MCF 10A (cell line): ENCODE data around the gene ESCO1. TPM values are rescaled to one million over a fixed set of nuclear protein-coding genes. Genes with fewer than 3 reads are reported as not detected.

Experiments
- BruUV-seq: library from RNA; stranded (reverse); fragments of 400-500 nt; replicated peaks from 2 replicates; lab custom pipeline; 2021; lab: Mats Ljungman, UMichigan
- CTCF ChIA-PET: fragments of 300-600 bp; sonication (Branson Sonifier 250); formaldehyde crosslinking; extraction: SDS; loops from one replicate; lab custom pipeline; 2021; ENCODE audit warnings: antibody characterized with exemption, inconsistent platforms; lab: Yijun Ruan, JAX
- POLR2A ChIA-PET: fragments of 300-600, 350-650 bp; sonication (Branson Sonifier 250); formaldehyde crosslinking; extraction: SDS; loops from one replicate; lab custom pipeline; 2020; ENCODE audit warnings: antibody characterized with exemption, inconsistent platforms; lab: Yijun Ruan, JAX
- DNase-seq: peaks from one replicate; pipeline ENCODE4 v3.0.0-alpha.2; 2018; ENCODE audit not compliant: unreplicated experiment
- H3K27ac Mint-ChIP-seq: one replicate; pipeline ENCODE4 v1.8.0; 2022; ENCODE audit warnings: mild to moderate bottlenecking, low read depth, mixed read lengths; ENCODE audit not compliant: unreplicated experiment
- H3K27me3 Mint-ChIP-seq: one replicate; pipeline ENCODE4 v1.8.0; 2022; ENCODE audit warnings: mixed read lengths; ENCODE audit not compliant: insufficient read depth, unreplicated experiment
- H3K36me3 Mint-ChIP-seq: one replicate; pipeline ENCODE4 v1.8.0; 2022; ENCODE audit warnings: mild to moderate bottlenecking, moderate library complexity, mixed read lengths; ENCODE audit not compliant: insufficient read depth, unreplicated experiment
- H3K4me1 Mint-ChIP-seq: one replicate; pipeline ENCODE4 v1.8.0; 2022; ENCODE audit warnings: mixed read lengths; ENCODE audit not compliant: insufficient read depth, unreplicated experiment
- H3K4me3 Mint-ChIP-seq: one replicate; pipeline ENCODE4 v1.8.0; 2022; ENCODE audit warnings: mild to moderate bottlenecking, moderate library complexity, mixed read lengths; ENCODE audit not compliant: unreplicated experiment
- H3K9me3 Mint-ChIP-seq: one replicate; pipeline ENCODE4 v1.8.0; 2022; ENCODE audit warnings: mixed read lengths; ENCODE audit not compliant: unreplicated experiment
- CTCF ChIP-seq: fragments of 200-600 bp; IDR thresholded peaks from one replicate; pipeline ENCODE4 v1.8.0; 2022; ENCODE audit warnings: antibody characterized with exemption, mild to moderate bottlenecking; ENCODE audit not compliant: unreplicated experiment
- intact Hi-C: fragments of 100-400 bp; cut with micrococcal nuclease; formaldehyde crosslinking; loops from 2 replicates; pipeline ENCODE4 v1.14.1; 2022
- total RNA-seq: library from RNA; stranded (reverse); gene quantifications from 2 replicates; pipeline ENCODE4 v1.2.3, GENCODE V29; 2022

The ESCO1 gene
- total RNA-seq, 1 experiment from 2014 or later, result 19.2 TPM

GRCh38 chr18:21557607-21558253 is 42.8 kb downstream of the ESCO1 start:
- no peaks in the 10 kb centered on the region for H3K9me3 Mint-ChIP-seq
- no peak overlapping the region for H3K4me3 Mint-ChIP-seq
- H3K27ac Mint-ChIP-seq, result peak overlapping the region; percentile 72
- H3K36me3 Mint-ChIP-seq, result peaks cover 61% of the 10 kb centered on the region
- H3K27me3 Mint-ChIP-seq, result no peaks in the 10 kb centered on the region
- intact Hi-C loops, result no loop called here
- no peak for TF ChIP-seq CTCF
- CTCF ChIA-PET, result interaction anchor here (0.7 to 1.1 kb wide), 3 partner anchors 25 to 362 kb away, joined by 3 to 5 read pairs (median 3); partner anchors contain the start of gene ESCO1
- H3K4me1 Mint-ChIP-seq, result peaks cover 7% of the 10 kb centered on the region
- POLR2A ChIA-PET, result interaction anchor here (0.9 to 2.1 kb wide), 7 partner anchors 11 to 363 kb away, joined by 3 to 10 read pairs (median 4); partner anchors contain the start of gene ESCO1
- TSS peak; percentile 29 for BruUV-seq
- peak; percentile 82 for DNase-seq

GRCh38 chr18:21550510-21550970 is 50.0 kb downstream of the ESCO1 start:
- intact Hi-C loops, result no loop called here
- no peak for DNase-seq
- Mint-ChIP-seq H3K9me3 (no peaks in the 10 kb centered on the region), H3K27me3 (no peaks in the 10 kb centered on the region), H3K27ac (no peak overlapping the region), H3K4me3 (no peak overlapping the region), H3K4me1 (no peaks in the 10 kb centered on the region), H3K36me3 (peaks cover 31% of the 10 kb centered on the region)
- TF ChIP-seq CTCF, result no peak
- BruUV-seq, result no TSS peak
- CTCF ChIA-PET, result no interaction called here
- POLR2A ChIA-PET, result no interaction called here

GRCh38 chr18:21548647-21549046 is 51.9 kb downstream of the ESCO1 start:
- H3K27ac Mint-ChIP-seq, result no peak overlapping the region
- H3K36me3 Mint-ChIP-seq, result peaks cover 34% of the 10 kb centered on the region
- ChIA-PET POLR2A (interaction anchor here (0.6 to 1.6 kb wide), 3 partner anchors 11 to 365 kb away, joined by 3 to 4 read pairs (median 3); no protein-coding TSS in a partner anchor), CTCF (interaction anchor here (0.5 to 0.6 kb wide), 2 partner anchors 8 to 27 kb away, joined by 3 to 4 read pairs; no protein-coding TSS in a partner anchor)
- DNase-seq, result no peak
- no TSS peak for BruUV-seq
- no peaks in the 10 kb centered on the region for H3K9me3 Mint-ChIP-seq
- H3K27me3 Mint-ChIP-seq, result no peaks in the 10 kb centered on the region
- intact Hi-C loops, result no loop called here
- TF ChIP-seq CTCF, result no peak
- H3K4me3 Mint-ChIP-seq, result no peak overlapping the region
- no peaks in the 10 kb centered on the region for H3K4me1 Mint-ChIP-seq

GRCh38 chr18:21546423-21546822 is 54.1 kb downstream of the ESCO1 start:
- H3K4me1 Mint-ChIP-seq, result no peaks in the 10 kb centered on the region
- TF ChIP-seq CTCF, result no peak
- no peak overlapping the region for H3K27ac Mint-ChIP-seq
- no peaks in the 10 kb centered on the region for H3K27me3 Mint-ChIP-seq
- H3K9me3 Mint-ChIP-seq, result no peaks in the 10 kb centered on the region
- H3K4me3 Mint-ChIP-seq, result no peak overlapping the region
- peaks cover 25% of the 10 kb centered on the region for H3K36me3 Mint-ChIP-seq
- no TSS peak for BruUV-seq
- ChIA-PET CTCF (no interaction called here), POLR2A (interaction anchor here (1.1 kb wide), 1 partner anchor 10 kb away, joined by 5 read pairs; no protein-coding TSS in a partner anchor)
- no peak for DNase-seq
- intact Hi-C loops, result no loop called here
